Measurements from ENCODE around the gene EME1. TPM values are rescaled to one million over a fixed set of nuclear protein-coding genes. Genes with fewer than 3 reads are reported as not detected.

The EME1 gene
- total and polyA plus RNA-seq, 2 of the 8 experiments (the other 6 are each of a cell fraction or from before 2014, with no cell fraction given), result 13.9 to 16.3 TPM

DNA sequence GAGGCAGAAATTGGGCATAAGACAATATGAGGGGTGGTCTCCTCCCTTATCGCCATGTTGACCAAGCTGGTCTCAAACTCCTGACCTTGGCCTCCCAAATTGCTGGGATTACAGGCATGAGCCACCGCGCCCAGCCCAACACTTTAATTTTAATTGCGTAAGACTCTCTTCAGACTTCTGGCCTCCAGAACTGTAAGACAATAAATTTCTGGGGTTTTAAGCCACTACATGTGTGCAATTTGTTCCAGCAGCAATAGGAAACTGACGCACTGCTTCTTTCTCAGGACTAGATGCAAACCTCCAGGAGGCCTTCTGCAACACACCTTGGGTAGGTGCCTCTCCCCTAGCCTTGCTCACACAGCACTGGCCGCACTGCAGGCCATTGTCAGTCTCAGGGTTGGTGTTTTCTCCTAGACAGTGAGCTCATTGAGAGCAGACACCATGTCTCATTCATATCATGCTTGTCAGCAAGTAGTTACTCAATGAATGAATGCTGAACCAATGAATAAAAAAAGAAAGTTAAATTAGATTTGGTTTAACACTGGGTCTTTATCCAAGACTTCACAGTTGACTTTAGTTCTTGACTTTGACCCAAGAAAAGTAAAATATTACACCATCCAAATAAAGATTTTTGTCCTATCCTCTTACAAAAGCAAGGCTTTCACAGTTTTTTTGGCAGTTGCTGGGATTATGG, 47.5 kb downstream of the EME1 start (continued):
- TF ChIP-seq, protein P1, sequence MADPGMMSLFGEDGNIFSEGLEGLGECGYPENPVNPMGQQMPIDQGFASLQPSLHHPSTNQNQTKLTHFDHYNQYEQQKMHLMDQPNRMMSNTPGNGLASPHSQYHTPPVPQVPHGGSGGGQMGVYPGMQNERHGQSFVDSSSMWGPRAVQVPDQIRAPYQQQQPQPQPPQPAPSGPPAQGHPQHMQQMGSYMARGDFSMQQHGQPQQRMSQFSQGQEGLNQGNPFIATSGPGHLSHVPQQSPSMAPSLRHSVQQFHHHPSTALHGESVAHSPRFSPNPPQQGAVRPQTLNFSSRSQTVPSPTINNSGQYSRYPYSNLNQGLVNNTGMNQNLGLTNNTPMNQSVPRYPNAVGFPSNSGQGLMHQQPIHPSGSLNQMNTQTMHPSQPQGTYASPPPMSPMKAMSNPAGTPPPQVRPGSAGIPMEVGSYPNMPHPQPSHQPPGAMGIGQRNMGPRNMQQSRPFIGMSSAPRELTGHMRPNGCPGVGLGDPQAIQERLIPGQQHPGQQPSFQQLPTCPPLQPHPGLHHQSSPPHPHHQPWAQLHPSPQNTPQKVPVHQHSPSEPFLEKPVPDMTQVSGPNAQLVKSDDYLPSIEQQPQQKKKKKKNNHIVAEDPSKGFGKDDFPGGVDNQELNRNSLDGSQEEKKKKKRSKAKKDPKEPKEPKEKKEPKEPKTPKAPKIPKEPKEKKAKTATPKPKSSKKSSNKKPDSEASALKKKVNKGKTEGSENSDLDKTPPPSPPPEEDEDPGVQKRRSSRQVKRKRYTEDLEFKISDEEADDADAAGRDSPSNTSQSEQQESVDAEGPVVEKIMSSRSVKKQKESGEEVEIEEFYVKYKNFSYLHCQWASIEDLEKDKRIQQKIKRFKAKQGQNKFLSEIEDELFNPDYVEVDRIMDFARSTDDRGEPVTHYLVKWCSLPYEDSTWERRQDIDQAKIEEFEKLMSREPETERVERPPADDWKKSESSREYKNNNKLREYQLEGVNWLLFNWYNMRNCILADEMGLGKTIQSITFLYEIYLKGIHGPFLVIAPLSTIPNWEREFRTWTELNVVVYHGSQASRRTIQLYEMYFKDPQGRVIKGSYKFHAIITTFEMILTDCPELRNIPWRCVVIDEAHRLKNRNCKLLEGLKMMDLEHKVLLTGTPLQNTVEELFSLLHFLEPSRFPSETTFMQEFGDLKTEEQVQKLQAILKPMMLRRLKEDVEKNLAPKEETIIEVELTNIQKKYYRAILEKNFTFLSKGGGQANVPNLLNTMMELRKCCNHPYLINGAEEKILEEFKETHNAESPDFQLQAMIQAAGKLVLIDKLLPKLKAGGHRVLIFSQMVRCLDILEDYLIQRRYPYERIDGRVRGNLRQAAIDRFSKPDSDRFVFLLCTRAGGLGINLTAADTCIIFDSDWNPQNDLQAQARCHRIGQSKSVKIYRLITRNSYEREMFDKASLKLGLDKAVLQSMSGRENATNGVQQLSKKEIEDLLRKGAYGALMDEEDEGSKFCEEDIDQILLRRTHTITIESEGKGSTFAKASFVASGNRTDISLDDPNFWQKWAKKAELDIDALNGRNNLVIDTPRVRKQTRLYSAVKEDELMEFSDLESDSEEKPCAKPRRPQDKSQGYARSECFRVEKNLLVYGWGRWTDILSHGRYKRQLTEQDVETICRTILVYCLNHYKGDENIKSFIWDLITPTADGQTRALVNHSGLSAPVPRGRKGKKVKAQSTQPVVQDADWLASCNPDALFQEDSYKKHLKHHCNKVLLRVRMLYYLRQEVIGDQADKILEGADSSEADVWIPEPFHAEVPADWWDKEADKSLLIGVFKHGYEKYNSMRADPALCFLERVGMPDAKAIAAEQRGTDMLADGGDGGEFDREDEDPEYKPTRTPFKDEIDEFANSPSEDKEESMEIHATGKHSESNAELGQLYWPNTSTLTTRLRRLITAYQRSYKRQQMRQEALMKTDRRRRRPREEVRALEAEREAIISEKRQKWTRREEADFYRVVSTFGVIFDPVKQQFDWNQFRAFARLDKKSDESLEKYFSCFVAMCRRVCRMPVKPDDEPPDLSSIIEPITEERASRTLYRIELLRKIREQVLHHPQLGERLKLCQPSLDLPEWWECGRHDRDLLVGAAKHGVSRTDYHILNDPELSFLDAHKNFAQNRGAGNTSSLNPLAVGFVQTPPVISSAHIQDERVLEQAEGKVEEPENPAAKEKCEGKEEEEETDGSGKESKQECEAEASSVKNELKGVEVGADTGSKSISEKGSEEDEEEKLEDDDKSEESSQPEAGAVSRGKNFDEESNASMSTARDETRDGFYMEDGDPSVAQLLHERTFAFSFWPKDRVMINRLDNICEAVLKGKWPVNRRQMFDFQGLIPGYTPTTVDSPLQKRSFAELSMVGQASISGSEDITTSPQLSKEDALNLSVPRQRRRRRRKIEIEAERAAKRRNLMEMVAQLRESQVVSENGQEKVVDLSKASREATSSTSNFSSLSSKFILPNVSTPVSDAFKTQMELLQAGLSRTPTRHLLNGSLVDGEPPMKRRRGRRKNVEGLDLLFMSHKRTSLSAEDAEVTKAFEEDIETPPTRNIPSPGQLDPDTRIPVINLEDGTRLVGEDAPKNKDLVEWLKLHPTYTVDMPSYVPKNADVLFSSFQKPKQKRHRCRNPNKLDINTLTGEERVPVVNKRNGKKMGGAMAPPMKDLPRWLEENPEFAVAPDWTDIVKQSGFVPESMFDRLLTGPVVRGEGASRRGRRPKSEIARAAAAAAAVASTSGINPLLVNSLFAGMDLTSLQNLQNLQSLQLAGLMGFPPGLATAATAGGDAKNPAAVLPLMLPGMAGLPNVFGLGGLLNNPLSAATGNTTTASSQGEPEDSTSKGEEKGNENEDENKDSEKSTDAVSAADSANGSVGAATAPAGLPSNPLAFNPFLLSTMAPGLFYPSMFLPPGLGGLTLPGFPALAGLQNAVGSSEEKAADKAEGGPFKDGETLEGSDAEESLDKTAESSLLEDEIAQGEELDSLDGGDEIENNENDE (IDR thresholded peaks at IDR 0.05; ENCODE audit: insufficient replicate concordance, low read length), result no peak
- TF ChIP-seq EP300 (IDR thresholded peaks at IDR 0.05; ENCODE audit: borderline replicate concordance in 1 of 2, low read depth in 2 of 2, low read length in 2 of 2) (no peak), KDM5A (IDR thresholded peaks at IDR 0.05; ENCODE audit: low read length) (no peak), RAD21 (IDR thresholded peaks at IDR 0.05 in 1 of 2, conservative IDR thresholded peaks at IDR 0.05 in 1 of 2; ENCODE audit: low read depth in 2 of 2, low read length in 2 of 2) (no peak), POLR2A (IDR thresholded peaks at IDR 0.05; ENCODE audit: control extremely low read depth in 1 of 2, low read depth in 2 of 2, low read length in 2 of 2) (no peak)
- TF ChIP-seq, protein P2, sequence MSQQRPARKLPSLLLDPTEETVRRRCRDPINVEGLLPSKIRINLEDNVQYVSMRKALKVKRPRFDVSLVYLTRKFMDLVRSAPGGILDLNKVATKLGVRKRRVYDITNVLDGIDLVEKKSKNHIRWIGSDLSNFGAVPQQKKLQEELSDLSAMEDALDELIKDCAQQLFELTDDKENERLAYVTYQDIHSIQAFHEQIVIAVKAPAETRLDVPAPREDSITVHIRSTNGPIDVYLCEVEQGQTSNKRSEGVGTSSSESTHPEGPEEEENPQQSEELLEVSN (IDR thresholded peaks at IDR 0.05), result no peak

All from H1 (cell line).